HG02884 (cell line): ENCODE data around the gene MTFMT.
"Not testable (repeated sequence)": the region's sequence is repeated elsewhere in the genome, so short reads cannot be mapped to it uniquely, and the experiment has no call there.

Source experiments
- ATAC-seq: cut with Tn5 transposase; IDR thresholded peaks from one replicate; pipeline ENCODE4 v1.9.1; 2021; ENCODE audit warnings: mild to moderate bottlenecking, moderate library complexity; ENCODE audit not compliant: unreplicated experiment

MTFMT gene

GRCh38 chr15:65060641-65061397 is 31.4 kb upstream of the MTFMT start:
- ATAC-seq, result no peak

DNA sequence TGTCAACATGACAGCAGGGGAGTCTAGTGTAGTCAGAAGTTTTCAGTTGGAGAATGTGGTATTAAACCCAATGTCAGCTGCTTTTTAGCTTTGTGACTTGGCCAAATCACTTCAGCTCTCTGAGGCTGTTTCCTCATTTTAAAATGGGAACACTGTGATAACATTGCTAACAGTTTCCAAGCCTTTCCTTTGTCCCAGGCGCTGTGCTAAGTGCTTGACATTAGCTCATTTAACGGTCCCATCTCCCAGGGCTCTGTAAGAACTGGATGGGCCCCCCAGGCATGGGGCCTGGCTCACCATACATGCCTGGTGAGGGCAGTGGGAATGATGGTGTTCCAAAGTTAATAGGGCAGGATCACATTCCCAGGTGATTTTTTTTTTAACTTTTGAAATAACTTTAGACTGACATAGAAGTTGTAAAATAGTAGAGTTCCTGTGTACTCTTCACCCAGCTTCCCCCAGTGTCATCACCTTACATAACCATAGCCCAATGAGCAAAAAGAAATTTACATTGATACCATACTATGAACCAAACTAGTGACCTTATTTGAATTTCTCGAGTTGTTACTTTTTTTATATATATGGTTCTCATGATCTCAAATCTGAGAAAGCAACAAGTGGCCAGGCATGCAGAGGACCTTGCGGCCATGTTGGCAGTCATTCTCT is 30.6 kb upstream of the MTFMT start:
- ATAC-seq, result no peak

DNA sequence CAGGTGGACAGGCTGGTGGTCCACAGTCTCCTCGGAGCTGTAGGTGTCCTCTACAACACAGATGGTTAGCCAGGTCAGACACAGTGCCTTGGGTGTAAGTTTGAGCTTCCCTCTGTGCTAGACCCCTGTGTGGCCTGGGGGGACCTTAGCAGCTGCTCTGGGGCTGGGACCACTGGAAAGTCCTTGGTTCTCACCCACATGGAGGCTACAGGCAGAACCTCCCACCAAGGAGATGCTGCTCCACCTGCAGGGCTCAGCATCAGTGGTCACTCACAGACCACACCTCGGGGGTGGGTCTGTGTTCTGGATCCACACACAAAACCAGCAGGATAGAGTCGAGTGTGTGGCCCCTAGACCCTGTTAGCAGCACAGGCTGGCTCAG is 29.9 kb upstream of the MTFMT start:
- no peak for ATAC-seq

- no peak for ATAC-seq
These were observed 29.2 kb upstream of the MTFMT start for GRCh38 chr15:65058394-65059368.

DNA sequence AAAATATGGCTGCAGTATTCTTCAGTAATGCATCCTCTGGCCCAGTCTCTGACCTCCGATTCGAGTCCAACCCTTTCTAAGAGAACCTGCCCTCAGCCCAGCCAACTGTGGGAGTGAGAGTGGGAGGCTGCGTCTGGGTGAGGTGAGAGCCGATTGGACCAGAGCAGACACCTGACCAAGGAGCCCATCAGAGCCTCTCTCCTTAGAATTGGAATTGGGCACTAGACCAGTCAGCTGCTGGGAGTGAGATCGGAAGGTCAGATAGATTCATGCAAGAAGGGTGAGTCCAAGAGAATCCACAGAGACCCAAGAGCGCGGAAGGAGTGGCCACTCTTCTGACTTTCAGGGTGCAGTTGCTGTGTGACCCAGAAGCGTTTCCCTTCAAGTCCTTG is 28.1 kb upstream of the MTFMT start:
- ATAC-seq, result no peak

GRCh38 chr15:65056868-65057548 is 27.6 kb upstream of the MTFMT start:
- no peak for ATAC-seq

GRCh38 chr15:65056106-65056505 is 26.7 kb upstream of the MTFMT start:
- no peak for ATAC-seq

- ATAC-seq, result no peak
These were observed 25.9 kb upstream of the MTFMT start for GRCh38 chr15:65055201-65055870.

- no peak for ATAC-seq
These were observed 25.1 kb upstream of the MTFMT start for GRCh38 chr15:65054333-65055200.

GRCh38 chr15:65052956-65053355 is 23.5 kb upstream of the MTFMT start:
- ATAC-seq, result no peak

DNA sequence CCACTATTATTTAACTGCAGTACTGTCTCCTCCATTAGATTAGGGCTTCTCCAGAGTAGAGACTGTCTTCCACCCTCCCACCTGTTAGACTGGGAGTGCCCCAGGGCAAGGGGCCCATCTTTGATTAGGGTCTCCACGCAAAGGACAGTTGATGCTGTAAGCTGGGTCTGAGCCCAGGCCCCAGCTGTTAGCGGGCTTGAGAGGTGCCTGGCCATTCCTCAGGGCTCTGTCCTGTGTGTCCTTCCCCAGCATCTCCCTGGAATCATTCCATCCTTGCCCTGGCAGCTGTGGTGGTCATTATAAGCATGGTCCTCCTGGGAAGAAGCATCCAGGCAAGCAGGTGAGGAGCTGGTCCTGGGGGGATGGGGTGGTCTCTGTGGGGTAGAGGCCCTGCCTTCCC is 21.8 kb upstream of the MTFMT start:
- no peak for ATAC-seq

GRCh38 chr15:65050270-65050669 is 20.8 kb upstream of the MTFMT start:
- ATAC-seq, result no peak

DNA sequence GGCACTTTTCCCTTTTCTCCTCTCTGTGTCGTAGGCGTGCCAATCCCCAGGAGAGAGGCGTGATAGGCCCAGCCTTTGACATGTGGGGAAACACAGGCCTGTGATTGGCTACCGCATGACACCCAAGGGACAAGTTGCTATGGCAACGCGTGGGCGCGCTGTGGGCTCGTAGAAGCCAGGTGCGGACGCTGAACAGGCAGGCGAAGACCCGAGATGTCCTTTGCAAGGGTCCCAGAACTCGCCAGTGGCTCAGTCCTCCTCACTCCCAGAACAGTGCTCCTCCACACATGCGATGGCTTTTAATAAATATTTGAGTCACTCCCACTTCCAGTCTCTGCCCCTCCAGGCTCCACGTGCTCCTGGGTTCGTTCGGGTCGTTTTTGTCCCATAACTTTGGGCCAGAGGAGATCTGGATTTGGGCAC is 20.0 kb upstream of the MTFMT start:
- ATAC-seq, result peak; percentile 80

DNA sequence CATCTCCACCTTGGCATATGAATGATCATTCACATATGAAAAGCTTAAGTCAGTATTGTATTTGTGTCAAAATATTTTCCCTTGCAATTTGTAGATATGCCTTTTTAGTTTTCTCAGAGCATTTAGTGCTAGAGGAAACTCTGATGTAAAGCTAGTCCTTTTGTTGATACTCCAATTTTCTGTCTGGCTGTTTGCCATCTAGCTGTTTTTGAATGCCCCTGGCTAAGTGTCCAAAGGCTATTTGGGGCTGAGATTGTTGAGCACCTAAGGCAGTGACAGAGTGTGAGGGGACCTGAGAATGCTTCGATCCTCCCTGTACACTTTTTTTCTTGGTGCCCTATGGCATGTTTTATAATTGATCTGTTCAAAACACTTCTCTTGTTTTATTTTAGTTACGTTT is 18.8 kb upstream of the MTFMT start:
- no peak for ATAC-seq

DNA sequence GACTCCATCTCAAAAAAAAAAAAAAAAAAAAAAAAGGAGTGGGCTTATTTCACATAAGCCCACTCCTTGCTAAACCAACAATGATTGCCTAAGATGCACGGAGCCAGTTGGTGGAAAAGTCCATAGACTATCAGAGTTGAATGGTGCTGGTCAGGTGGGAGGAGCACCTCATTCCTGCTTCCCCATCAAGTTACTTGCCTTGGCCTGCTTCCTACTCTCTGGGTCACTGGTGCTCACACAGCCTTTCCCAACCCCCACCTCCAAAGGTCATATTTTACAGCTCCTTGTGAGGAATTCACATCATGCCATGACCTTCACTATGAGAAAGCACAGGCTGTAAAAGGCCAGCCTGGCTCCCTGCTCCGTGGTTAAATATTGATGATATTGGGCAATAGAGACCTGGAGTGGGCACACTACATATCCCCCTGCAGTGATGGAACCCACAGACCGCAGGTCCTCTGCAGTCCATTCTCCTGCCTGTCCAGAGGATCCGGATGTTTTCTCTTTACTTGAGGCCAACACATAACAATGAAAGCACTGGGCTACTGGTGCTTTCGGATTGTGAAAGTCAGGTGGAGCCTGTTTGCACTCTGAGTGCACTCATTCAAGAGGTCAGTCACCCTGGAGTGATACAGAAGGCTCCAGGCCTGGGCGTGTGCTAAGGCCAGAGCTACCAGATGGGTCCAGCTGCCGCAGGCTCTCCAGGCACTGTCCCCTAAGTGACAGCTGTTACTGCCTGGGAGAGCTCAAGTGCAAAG is 15.5 kb upstream of the MTFMT start, which contains the start of gene SLC51B:
Gene SLC51B (plus strand): TSS at position 664 of the 758 bp plus-strand sequence. CDS start 4,618 bp downstream, outside the sequence.
- ATAC-seq, result no peak

- not testable (repeated sequence) for ATAC-seq
These were observed 14.8 kb upstream of the MTFMT start for GRCh38 chr15:65044218-65044617.

DNA sequence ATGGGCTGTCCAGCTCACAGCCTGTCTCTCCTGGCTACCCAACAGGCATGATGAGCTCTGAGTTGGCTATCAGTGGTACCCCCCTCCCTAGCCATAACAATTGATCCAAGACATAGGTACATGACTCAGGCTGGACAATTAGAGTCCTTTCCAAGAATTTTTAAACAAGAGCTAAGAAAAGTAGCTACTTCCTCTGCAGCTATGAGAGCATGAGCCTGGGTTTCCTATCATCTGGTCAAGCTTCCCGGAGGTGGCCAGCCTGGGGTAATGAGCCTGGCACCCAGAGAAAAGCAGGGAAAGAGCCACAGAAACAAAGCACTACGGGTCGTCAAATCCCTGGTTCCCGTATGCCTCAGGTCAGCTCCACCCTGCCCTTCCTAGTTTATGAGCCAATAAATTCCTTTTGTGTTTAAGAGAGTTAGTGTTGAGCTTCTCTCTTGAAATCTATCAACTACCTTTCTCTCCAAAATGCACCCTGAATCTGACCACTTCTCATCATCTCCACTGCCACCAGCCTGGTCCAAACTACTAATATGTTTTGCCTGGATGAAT is 13.4 kb upstream of the MTFMT start:
- no peak for ATAC-seq

DNA sequence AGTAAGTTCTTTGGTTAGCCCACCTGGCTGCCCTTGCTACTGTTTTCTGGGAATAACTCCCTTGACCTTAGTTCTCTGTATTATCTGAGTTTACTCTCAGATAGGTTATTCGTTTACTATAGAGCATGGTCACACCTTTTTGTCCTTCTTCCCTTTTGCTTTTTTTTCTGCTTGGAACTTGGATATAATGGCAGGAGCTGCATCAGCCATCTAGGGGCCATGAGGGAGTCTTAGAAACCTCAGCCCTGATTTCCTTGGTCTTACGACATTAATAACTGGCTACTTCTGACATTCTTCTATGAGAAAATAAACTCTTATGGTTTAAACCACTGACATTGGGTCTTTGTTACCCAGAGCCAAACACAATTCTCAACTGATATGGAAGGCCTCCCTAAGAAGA is 12.3 kb upstream of the MTFMT start:
- no peak for ATAC-seq
